A673 (cell line): ENCODE data around the gene GRID2. TPM values are rescaled to one million over a fixed set of nuclear protein-coding genes. Genes with fewer than 3 reads are reported as not detected.

ENCODE experiments used
- BruUV-seq: library from RNA; stranded (reverse); fragments of 400-500 nt; replicated peaks from 2 replicates; lab custom pipeline; 2021; lab: Mats Ljungman, UMichigan
- CTCF ChIA-PET: fragments of 300-600 bp; sonication (Branson Sonifier 250); formaldehyde crosslinking; loops from one replicate; lab custom pipeline; 2022; ENCODE audit warnings: antibody characterized with exemption; lab: Charles Lee
- POLR2A ChIA-PET: fragments of 300-600 bp; sonication (Branson Sonifier 250); formaldehyde crosslinking; loops from one replicate; lab custom pipeline; 2022; ENCODE audit warnings: antibody characterized with exemption; ENCODE audit not compliant: low non-redundant PET; lab: Charles Lee
- DNase-seq: peaks from one replicate; pipeline ENCODE4 v3.0.0-alpha.2; 2015; ENCODE audit warnings: low spot score
- H3K27ac ChIP-seq: fragments of 200-600 bp; sonication (generic); 2 replicates; pipeline ENCODE4 v1.5.1; 2016; ENCODE audit warnings: mixed run types, low read depth, mild to moderate bottlenecking, mixed read lengths, antibody characterized with exemption, low read length; ENCODE audit not compliant: poor library complexity, severe bottlenecking
- H3K27me3 ChIP-seq: fragments of 200-600 bp; sonication (generic); replicated peaks from 2 replicates; pipeline ENCODE4 v1.6.1; 2017; ENCODE audit warnings: mixed run types, low read depth, mild to moderate bottlenecking, mixed read lengths, antibody characterized with exemption, low read length; ENCODE audit not compliant: insufficient read depth, poor library complexity
- H3K36me3 ChIP-seq: fragments of 200-600 bp; sonication (generic); 2 replicates; pipeline ENCODE4 v1.6.1; 2016; ENCODE audit warnings: mixed run types, mild to moderate bottlenecking, mixed read lengths, antibody characterized with exemption, low read length; ENCODE audit not compliant: insufficient read depth, poor library complexity, severe bottlenecking
- H3K4me1 ChIP-seq: fragments of 200-600 bp; sonication (generic); 2 replicates; pipeline ENCODE4 v1.6.1; 2017; ENCODE audit warnings: mixed run types, mild to moderate bottlenecking, mixed read lengths, antibody characterized with exemption, low read length; ENCODE audit not compliant: insufficient read depth, poor library complexity, severe bottlenecking
- H3K4me3 ChIP-seq: fragments of 200-600 bp; sonication (generic); 2 replicates; pipeline ENCODE4 v1.5.1; 2016; ENCODE audit warnings: low read depth, mixed run types, mild to moderate bottlenecking, mixed read lengths, low read length; ENCODE audit not compliant: poor library complexity, severe bottlenecking
- H3K9me3 ChIP-seq: fragments of 200-600 bp; sonication (generic); 2 replicates; pipeline ENCODE4 v1.6.1; 2016; ENCODE audit warnings: mixed run types, low read depth, mild to moderate bottlenecking, mixed read lengths, antibody characterized with exemption, low read length; ENCODE audit not compliant: poor library complexity, severe bottlenecking
- EZH2 ChIP-seq: fragments of 200-600 bp; sonication (generic); IDR thresholded peaks from 2 replicates; pipeline ENCODE4 v1.6.1; 2017; ENCODE audit warnings: borderline replicate concordance, low read depth, mild to moderate bottlenecking, mixed read lengths, antibody characterized with exemption, low read length; ENCODE audit not compliant: poor library complexity, severe bottlenecking
- intact Hi-C: fragments of 100-400 bp; cut with micrococcal nuclease; formaldehyde crosslinking; loops from one replicate; pipeline ENCODE4 v1.10.0; 2022; ENCODE audit not compliant: unreplicated experiment
- total RNA-seq: library from RNA; stranded (reverse); gene quantifications from 2 replicates; pipeline ENCODE4 v1.2.3, GENCODE V29; 2021
- TF ChIP-seq, protein P1 (sequence below): fragments of 300-800, 200-600 bp; sonication (generic); conservative IDR thresholded peaks from 2 replicates; pipeline ENCODE4 v1.5.1; 2017; ENCODE audit warnings: low read depth, mild to moderate bottlenecking, antibody characterized with exemption, low read length, moderate library complexity, mixed read lengths

GRID2 gene
- total RNA-seq, 1 experiment from 2014 or later, result not detected

DNA sequence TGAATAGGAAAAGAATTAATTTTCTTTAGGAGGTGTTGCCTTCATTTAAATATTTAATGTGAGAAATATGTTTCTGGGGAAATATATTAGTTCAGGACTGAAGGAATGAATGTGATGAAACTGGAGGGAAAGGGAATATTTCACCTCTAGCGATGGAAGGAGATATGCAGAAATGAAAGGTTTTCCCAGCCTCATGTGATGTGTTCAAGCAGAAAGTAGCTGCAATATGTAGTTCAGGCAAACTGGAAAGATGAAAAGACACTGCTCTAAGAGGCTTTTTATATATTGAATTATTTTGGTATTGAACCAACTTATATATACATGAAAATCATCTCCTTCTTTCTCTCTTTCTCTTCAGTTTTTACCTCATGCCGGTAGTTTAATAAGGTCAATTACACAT lies 3.4 kb downstream of the GRID2 start:
- Histone ChIP-seq H3K27ac (no peak overlapping the region), H3K27me3 (peaks cover 17% of the 10 kb centered on the region), H3K4me3 (no peak overlapping the region), H3K36me3 (no peaks in the 10 kb centered on the region), H3K4me1 (no peaks in the 10 kb centered on the region), H3K9me3 (no peaks in the 10 kb centered on the region)
- ChIA-PET CTCF (no interaction called here), POLR2A (no interaction called here)
- intact Hi-C loops, result no loop called here
- DNase-seq, result no peak
- TF ChIP-seq, protein P1, sequence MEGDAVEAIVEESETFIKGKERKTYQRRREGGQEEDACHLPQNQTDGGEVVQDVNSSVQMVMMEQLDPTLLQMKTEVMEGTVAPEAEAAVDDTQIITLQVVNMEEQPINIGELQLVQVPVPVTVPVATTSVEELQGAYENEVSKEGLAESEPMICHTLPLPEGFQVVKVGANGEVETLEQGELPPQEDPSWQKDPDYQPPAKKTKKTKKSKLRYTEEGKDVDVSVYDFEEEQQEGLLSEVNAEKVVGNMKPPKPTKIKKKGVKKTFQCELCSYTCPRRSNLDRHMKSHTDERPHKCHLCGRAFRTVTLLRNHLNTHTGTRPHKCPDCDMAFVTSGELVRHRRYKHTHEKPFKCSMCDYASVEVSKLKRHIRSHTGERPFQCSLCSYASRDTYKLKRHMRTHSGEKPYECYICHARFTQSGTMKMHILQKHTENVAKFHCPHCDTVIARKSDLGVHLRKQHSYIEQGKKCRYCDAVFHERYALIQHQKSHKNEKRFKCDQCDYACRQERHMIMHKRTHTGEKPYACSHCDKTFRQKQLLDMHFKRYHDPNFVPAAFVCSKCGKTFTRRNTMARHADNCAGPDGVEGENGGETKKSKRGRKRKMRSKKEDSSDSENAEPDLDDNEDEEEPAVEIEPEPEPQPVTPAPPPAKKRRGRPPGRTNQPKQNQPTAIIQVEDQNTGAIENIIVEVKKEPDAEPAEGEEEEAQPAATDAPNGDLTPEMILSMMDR, result no peak
- TF ChIP-seq EZH2, result no peak
- BruUV-seq, result no TSS peak

DNA sequence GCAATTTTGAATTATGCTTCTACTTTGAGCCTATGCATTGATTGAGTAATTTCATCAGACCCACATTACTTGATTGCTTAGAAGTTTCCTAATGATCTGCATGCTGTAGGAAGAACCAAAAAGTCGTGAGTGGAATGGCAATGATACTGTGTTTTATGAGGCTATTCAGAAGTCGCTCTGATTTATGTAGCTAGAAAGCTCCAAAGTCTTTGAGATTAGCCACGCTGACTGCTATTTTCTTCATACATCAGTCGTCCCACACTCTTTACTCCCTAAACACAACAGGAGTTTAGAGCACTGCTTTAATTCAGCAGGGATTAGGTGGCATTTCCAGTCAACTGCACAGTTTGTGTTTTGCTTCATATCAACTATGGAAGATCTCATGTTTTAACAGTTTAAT lies 4.1 kb downstream of the GRID2 start:
- BruUV-seq, result no TSS peak
- Histone ChIP-seq H3K4me3 (no peak overlapping the region), H3K36me3 (no peaks in the 10 kb centered on the region), H3K27ac (no peak overlapping the region), H3K9me3 (no peaks in the 10 kb centered on the region), H3K27me3 (peaks cover 13% of the 10 kb centered on the region), H3K4me1 (no peaks in the 10 kb centered on the region)
- DNase-seq, result no peak
- intact Hi-C loops, result no loop called here
- ChIA-PET CTCF (no interaction called here), POLR2A (no interaction called here)
- TF ChIP-seq, protein P1, result no peak
- no peak for TF ChIP-seq EZH2

DNA sequence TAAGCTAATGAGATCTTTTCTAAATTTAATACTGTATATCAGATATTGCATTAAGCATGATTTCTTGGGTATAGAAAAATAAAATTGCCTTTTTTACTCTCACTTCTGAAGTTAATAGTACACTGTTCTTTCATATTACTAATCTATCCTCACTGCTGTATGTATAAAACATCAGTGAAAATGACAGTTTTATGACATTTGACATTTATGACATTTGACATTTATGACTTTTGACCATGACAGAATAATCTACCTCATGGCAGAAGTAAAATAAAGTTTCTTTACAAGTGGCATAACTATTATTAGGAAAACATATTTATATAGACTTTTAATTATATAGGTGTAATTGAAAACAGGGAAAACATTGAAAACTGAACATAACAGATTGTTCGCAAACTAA lies 13.3 kb downstream of the GRID2 start:
- no TSS peak for BruUV-seq
- Histone ChIP-seq H3K9me3 (no peaks in the 10 kb centered on the region), H3K4me3 (no peak overlapping the region), H3K4me1 (no peaks in the 10 kb centered on the region), H3K27ac (no peak overlapping the region), H3K27me3 (no peaks in the 10 kb centered on the region), H3K36me3 (no peaks in the 10 kb centered on the region)
- ChIA-PET CTCF (no interaction called here), POLR2A (no interaction called here)
- intact Hi-C loops, result no loop called here
- DNase-seq, result no peak
- TF ChIP-seq, protein P1, result no peak
- TF ChIP-seq EZH2, result no peak
